Activated T-cell treated with anti-CD3 and anti-CD28 coated beads, Interleukin-2, amount 50 U/mL, for 4 hours (primary cell): Measurements from ENCODE around the gene KNCN. TPM values are rescaled to one million over a fixed set of nuclear protein-coding genes. Genes with fewer than 3 reads are reported as not detected.

ENCODE experiments used
- ATAC-seq, 2 donors: fragments of 200-7000 bp; cut with Tn5 transposase; one replicate each; pipeline ENCODE4 v1.10.0; 2021
- DNase-seq: peaks from one replicate; pipeline ENCODE4 v3.0.0-alpha.2; 2020
- H3K27me3 Mint-ChIP-seq: one replicate; pipeline ENCODE4 v1.8.0; 2021; ENCODE audit warnings: low read depth, mixed read lengths
- H3K36me3 Mint-ChIP-seq: one replicate; pipeline ENCODE4 v1.8.0; 2022; ENCODE audit warnings: mixed read lengths; ENCODE audit not compliant: insufficient read depth
- H3K4me1 Mint-ChIP-seq: one replicate; pipeline ENCODE4 v1.8.0; 2021; ENCODE audit warnings: low read depth, mixed read lengths
- H3K4me3 Mint-ChIP-seq: one replicate; pipeline ENCODE4 v1.8.0; 2021; ENCODE audit warnings: mild to moderate bottlenecking, moderate library complexity, mixed read lengths
- H3K9me3 Mint-ChIP-seq: one replicate; pipeline ENCODE4 v1.8.0; 2021; ENCODE audit warnings: mixed read lengths
- total RNA-seq, 3 donors: library from RNA; stranded (reverse); gene quantifications; one replicate each; pipeline ENCODE4 v1.2.1, GENCODE V29; 2021

Gene KNCN
- not detected for total RNA-seq

DNA sequence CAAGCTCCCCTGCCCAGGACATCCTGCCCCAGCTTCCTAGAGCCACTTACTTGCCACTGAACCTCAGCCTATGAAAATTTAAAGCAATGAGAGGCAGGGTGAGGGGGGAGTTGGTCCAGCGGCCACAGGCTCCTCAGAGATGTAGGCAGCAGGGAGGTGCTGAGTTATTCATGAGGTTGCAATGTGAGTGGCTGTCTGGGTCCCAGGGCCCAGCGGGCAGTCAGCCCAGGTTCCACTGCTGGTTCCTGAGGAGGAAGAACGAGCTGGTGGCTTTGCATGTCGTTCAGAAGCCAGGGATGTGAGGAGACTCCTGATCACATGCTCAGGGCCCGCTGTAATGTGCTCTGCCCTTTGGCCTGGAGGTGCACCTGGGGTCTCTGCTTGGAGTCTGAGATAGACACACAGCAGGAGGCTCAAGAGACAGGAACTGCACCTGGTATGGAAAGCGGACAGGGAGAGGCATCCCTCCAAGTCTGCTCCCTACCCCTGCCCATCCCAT is at the start of gene KNCN:
KNCN (minus strand) TSS at position 51 of the 499 bp plus-strand sequence. CDS start 432 bp downstream, outside the sequence.
- ATAC-seq, result no peak
- H3K4me3 Mint-ChIP-seq, result no peak within 1 kb of the TSS
- no peaks in the 10 kb centered on the region for H3K36me3 Mint-ChIP-seq
- no peak for DNase-seq
- H3K27me3 Mint-ChIP-seq, result peaks cover 6% of the 10 kb centered on the region
- H3K9me3 Mint-ChIP-seq, result no peaks in the 10 kb centered on the region
- peaks cover 9% of the 10 kb centered on the region for H3K4me1 Mint-ChIP-seq

DNA sequence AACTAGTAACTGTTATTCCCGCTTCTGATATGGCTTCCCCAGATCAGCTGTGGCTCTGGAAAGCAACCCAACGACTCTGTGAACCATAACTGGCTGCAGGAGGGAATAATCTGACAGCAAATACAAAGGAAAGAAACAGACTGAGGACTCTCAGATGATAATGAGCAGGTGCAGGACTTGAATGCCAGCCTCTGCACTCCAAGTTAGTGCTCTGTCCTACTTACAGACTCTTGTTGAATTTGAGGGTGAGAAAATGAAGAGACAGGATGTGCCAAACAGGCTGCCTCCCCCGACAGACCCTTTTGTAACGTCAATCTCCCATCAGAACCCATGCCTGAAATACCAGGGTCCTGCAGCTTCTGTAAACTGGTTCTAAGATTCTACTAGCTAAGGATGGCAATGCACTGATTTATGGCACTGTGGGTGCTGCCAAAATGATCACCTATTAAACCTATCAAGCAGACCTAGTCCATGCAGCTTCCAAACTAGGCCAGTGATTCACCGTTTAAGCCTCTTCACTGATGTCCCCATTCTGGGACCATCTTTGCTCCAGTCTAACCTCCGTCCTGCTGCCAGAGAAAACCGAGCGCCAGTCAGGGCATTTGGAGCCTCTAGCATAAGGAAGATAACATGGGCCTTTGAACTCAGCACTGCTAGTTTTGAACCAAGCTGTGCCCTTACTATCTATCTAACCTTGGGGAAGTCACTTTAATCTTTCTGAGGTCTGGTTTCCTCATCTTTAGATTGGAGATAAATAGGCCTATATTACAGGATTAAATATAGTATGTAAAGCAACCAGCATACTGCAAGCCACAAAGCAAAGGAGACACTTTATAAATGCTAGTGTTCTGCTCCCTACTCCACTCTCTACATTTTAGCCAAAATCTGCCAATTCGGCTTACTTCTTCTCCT is 47.9 kb upstream of the KNCN start:
- ATAC-seq, result no peak
- no peaks in the 10 kb centered on the region for H3K27me3 Mint-ChIP-seq

DNA sequence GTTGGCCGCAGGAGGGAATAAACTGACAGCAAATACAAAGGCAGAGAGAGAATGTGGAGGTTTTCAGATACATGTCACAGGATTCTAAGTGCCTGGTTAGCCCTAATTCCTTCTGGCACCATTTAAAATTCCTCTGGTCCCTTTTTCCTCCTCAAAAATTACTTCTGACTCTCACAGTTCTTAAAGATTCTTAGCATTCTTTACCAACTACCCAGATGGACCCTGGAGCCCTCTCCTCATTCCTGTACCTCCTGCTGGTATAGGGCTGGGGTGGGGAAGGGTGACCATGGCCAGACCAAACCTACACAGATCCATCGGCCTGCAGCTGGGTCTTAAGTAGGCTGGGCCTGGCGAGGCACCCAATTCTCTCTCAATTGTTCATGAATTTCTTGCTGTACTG is 45.4 kb upstream of the KNCN start:
- peaks cover 25% of the 10 kb centered on the region for H3K36me3 Mint-ChIP-seq
- H3K4me1 Mint-ChIP-seq, result peaks cover 60% of the 10 kb centered on the region
- no peak for ATAC-seq
- no peak overlapping the region for H3K4me3 Mint-ChIP-seq
- no peaks in the 10 kb centered on the region for H3K27me3 Mint-ChIP-seq
- H3K9me3 Mint-ChIP-seq, result no peaks in the 10 kb centered on the region
- no peak for DNase-seq

More for the DNA sequence above, 47.9 kb upstream of the KNCN start:
- Mint-ChIP-seq H3K4me3 (peak overlapping the region; percentile 6), H3K36me3 (peaks cover 9% of the 10 kb centered on the region), H3K4me1 (peaks cover 72% of the 10 kb centered on the region), H3K9me3 (no peaks in the 10 kb centered on the region)
- no peak for DNase-seq

DNA sequence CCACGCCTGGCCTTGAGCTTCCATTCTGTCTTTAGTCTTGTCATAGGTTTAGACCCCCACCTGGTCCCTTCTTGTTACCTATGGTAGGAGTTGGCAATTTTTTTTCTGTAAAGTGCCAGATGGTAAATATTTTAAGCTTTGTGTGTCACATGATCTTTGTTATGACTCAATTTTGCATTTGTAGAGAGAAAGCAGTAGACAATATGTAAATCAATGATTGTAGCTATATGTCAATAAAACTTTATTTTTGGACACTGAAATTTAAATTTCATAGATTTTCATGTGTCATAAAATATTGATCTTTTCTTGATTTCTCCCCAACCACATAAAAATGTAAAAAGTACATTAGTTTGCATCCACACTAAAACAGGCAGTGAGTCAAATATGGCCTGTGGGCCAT is 44.6 kb upstream of the KNCN start:
- ATAC-seq (no peak), DNase-seq (no peak)
- no peak overlapping the region for H3K4me3 Mint-ChIP-seq
- H3K9me3 Mint-ChIP-seq, result no peaks in the 10 kb centered on the region
- H3K36me3 Mint-ChIP-seq, result peaks cover 33% of the 10 kb centered on the region
- no peaks in the 10 kb centered on the region for H3K27me3 Mint-ChIP-seq
- peaks cover 52% of the 10 kb centered on the region for H3K4me1 Mint-ChIP-seq

DNA sequence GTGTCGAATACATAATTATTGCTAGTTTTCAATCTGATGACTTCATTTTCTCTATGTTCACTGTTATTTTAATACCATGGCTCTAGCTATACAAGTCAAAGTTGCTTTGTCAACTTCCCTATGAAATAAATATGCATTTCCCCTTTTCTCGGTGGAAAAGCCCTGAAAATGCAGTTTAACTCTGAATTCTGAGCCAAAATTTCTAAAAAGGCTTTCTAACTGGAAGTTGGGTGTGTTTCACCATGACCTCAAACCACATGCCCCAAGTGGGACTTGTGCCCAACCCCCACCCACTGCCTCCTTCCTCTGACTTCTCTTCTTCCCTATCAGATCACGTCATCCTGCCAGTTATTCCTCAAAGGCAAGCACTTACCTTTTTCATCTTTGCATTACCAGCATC is 43.7 kb upstream of the KNCN start:
- H3K36me3 Mint-ChIP-seq, result peaks cover 40% of the 10 kb centered on the region
- H3K9me3 Mint-ChIP-seq, result no peaks in the 10 kb centered on the region
- H3K27me3 Mint-ChIP-seq, result no peaks in the 10 kb centered on the region
- no peak overlapping the region for H3K4me3 Mint-ChIP-seq
- H3K4me1 Mint-ChIP-seq, result peaks cover 48% of the 10 kb centered on the region
- DNase-seq, result no peak
- no peak for ATAC-seq

DNA sequence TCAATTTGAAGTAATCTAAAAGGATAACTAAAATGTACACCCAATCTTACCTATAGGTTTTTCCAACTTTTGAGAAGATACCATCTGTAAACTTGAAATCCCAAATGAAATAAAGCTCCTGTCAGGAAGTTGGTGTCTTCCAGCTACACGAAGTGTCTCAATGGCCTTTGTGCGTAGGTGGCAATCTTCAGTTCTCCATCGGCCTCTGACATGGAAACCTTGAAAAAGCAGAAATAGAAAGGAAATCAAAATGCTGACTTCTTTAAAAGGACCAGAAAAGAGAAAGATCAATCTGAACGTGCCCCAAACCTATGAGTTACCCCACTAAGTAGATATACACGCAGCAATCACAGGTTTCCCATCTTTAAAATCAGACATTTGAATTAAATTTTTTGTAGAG is 42.6 kb upstream of the KNCN start:
- peaks cover 51% of the 10 kb centered on the region for H3K36me3 Mint-ChIP-seq
- peaks cover 38% of the 10 kb centered on the region for H3K4me1 Mint-ChIP-seq
- DNase-seq, result no peak
- H3K27me3 Mint-ChIP-seq, result no peaks in the 10 kb centered on the region
- no peak for ATAC-seq
- no peaks in the 10 kb centered on the region for H3K9me3 Mint-ChIP-seq
- H3K4me3 Mint-ChIP-seq, result no peak overlapping the region

DNA sequence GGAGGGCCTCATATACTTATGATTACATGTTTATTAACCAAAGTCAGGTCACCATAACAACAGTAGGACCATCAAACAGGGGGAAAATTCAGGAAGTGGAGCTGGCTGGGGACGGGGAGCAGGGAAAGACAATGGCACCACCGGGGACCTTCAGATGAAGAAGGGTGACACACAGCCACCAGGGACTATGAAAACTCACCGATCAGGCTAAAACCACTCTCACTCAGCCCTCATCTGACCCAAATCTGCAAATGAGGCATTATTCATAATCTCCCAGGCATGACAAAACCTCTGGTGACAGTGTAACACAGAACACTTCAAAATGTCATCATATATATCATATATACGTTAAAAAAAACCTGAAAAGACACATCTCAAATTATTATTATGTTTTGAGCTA is 41.4 kb upstream of the KNCN start:
- no peak overlapping the region for H3K4me3 Mint-ChIP-seq
- peaks cover 29% of the 10 kb centered on the region for H3K4me1 Mint-ChIP-seq
- H3K9me3 Mint-ChIP-seq, result no peaks in the 10 kb centered on the region
- H3K36me3 Mint-ChIP-seq, result peaks cover 55% of the 10 kb centered on the region
- DNase-seq, result no peak
- no peaks in the 10 kb centered on the region for H3K27me3 Mint-ChIP-seq
- ATAC-seq, result no peak

DNA sequence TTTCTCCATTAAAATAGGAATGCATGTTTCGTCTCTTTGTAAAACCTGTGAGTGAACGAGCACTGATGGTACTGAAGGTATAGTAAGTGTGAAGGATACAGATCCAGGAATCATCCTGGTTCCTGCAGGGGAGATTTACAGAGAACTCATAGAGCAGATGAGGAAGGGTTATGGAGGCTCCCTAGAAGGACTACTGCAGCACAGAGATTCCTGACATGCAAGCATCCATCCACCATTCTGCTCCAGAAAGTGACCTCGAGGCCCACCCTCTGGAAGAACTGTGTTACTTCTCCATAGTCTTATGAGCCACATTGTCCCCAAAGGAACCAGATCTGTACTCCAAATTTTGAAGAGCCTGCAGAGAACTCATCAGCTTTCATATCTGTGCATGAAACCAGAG is 38.1 kb upstream of the KNCN start:
- H3K27me3 Mint-ChIP-seq, result no peaks in the 10 kb centered on the region

DNA sequence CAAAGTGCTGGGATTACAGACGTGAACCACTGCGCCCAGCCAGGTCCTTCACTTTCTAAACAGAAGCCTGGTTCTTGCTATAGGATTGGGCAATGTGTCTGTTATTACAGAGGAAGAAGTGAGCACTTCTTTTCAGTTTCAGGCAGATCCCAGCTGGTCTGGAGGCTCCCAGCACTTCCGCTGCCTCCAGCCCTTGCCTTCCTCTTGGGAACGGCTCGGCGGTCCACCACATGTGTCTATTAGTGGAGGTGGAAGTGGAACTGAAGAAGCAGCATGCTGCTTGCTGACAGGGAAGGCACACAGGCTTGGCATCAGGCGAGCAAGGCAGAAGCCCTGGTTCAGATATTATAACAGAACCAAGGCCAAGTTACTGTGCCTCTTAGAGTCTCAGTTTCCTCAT is 35.6 kb upstream of the KNCN start:
- Mint-ChIP-seq H3K4me1 (peaks cover 6% of the 10 kb centered on the region), H3K36me3 (peaks cover 42% of the 10 kb centered on the region), H3K4me3 (no peak overlapping the region), H3K9me3 (no peaks in the 10 kb centered on the region), H3K27me3 (no peaks in the 10 kb centered on the region)
- DNase-seq, result no peak
- no peak for ATAC-seq

More for the DNA sequence above, 38.1 kb upstream of the KNCN start:
- DNase-seq (no peak), ATAC-seq (no peak)
- peaks cover 50% of the 10 kb centered on the region for H3K36me3 Mint-ChIP-seq
- no peaks in the 10 kb centered on the region for H3K9me3 Mint-ChIP-seq
- peaks cover 6% of the 10 kb centered on the region for H3K4me1 Mint-ChIP-seq
- no peak overlapping the region for H3K4me3 Mint-ChIP-seq

DNA sequence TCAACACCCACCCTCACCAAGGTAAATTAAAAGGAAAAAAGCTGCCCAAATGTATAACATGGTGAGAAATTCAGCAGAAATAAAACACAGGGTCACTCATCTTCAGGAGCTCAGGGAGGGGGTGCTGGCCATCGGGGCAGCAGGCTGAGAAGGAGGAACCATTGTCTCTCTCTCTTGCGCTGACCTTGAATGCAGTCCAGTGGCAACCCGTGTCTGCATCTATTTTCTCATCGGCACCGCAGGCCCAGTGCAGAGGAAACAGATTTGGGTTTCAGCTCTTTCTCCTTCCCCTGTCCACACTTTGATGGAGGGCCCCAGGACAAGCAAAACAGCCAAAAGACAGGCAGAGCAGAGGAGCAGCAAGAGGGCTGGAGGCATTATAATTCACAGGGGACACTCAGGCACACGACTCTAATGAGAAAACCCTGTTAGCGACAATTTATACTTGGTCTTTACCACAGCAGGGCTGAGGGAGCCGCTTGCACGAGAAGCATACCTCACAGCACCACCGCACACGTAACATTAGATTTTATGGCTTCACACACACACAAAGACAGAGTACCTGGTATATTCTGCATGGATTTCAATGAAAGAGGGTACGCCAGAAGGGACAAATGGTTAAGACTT is 34.0 kb upstream of the KNCN start:
- Mint-ChIP-seq H3K4me1 (peaks cover 19% of the 10 kb centered on the region), H3K4me3 (no peak overlapping the region), H3K9me3 (no peaks in the 10 kb centered on the region), H3K36me3 (peaks cover 32% of the 10 kb centered on the region), H3K27me3 (no peaks in the 10 kb centered on the region)
- ATAC-seq (no peak), DNase-seq (no peak)

DNA sequence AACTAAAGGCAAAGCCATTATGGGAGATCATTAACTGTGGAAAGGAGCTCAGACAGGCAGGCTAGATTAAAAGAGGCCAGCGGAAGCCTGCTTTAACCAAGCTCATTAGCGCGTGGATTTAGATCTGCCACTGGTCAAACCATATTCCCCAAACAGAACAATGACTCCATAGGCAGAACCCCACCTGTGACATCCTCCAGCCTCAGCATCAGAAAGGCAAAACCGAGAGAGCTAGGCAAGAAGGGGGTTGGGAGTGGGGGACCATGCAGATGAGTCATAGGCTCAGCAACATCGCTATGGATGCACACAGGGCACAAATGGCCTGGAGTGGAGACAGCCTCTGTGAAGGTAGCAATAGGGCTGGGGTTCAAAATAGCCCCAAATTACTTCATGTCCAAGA is 32.0 kb upstream of the KNCN start:
- no peak for ATAC-seq
- H3K27me3 Mint-ChIP-seq, result no peaks in the 10 kb centered on the region
- H3K9me3 Mint-ChIP-seq, result no peaks in the 10 kb centered on the region
- H3K36me3 Mint-ChIP-seq, result peaks cover 20% of the 10 kb centered on the region
- no peak for DNase-seq
- no peak overlapping the region for H3K4me3 Mint-ChIP-seq
- H3K4me1 Mint-ChIP-seq, result peaks cover 21% of the 10 kb centered on the region

DNA sequence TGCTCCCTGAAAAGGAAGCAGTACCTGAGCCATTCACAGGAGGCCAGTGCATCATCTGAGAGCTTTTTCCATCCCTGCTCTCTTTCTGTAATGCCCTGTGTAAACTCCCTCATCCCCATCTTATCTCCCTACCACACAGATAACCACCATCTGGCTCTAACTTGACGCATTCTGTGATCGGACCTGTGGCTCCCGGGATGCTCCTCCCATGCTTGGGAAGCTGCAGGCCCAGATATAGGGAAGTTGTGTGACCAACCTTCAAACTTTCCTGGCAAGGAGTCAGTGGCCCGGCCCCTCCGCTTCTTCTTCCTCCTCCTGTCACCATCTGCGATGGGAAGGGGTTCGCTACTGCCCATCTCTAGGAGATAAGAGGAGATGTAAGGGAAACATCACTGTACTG is 31.5 kb upstream of the KNCN start:
- no peak for DNase-seq
- H3K27me3 Mint-ChIP-seq, result no peaks in the 10 kb centered on the region
- H3K4me1 Mint-ChIP-seq, result peaks cover 21% of the 10 kb centered on the region
- H3K9me3 Mint-ChIP-seq, result no peaks in the 10 kb centered on the region
- ATAC-seq, result no peak
- peaks cover 22% of the 10 kb centered on the region for H3K36me3 Mint-ChIP-seq
- no peak overlapping the region for H3K4me3 Mint-ChIP-seq

DNA sequence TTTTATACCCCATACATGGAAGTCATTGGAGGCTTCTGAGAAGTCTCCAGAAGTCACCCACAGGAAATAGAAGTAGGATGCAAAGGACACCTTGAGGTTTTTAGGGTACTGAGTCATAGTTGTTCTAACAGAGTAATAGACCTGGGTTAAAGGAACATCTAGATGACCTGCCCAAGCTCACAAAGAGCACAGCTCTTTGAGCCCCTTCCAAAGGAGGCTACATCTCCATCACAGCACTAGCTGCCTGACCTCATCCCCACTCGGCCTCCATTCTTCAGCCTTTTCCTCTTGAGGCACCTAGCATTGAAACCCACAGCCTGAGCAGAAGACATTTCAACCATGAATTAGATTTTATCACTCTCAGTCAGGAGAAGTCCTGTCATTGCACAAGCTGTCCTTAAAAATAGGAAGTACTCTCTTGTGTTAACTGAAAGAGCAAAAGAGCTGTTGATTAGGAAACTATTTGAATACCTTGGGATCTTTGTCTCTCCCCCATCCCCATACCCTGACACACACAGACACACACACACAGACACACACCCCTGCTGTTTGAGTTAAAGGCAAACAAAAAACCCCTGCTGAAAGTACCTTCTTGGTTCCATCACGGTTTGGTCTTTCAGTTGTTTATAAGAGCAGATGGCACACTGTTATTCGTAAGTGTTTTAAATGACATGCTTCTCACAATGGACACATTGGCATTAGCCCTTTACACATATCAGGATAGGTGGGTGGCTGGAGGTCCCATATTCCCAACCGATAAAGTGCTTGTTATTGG is 30.4 kb upstream of the KNCN start:
- Mint-ChIP-seq H3K4me3 (no peak overlapping the region), H3K27me3 (no peaks in the 10 kb centered on the region), H3K36me3 (peaks cover 26% of the 10 kb centered on the region), H3K9me3 (no peaks in the 10 kb centered on the region), H3K4me1 (peaks cover 21% of the 10 kb centered on the region)
- peak; percentile 82 to 96 for ATAC-seq
- DNase-seq, result no peak

DNA sequence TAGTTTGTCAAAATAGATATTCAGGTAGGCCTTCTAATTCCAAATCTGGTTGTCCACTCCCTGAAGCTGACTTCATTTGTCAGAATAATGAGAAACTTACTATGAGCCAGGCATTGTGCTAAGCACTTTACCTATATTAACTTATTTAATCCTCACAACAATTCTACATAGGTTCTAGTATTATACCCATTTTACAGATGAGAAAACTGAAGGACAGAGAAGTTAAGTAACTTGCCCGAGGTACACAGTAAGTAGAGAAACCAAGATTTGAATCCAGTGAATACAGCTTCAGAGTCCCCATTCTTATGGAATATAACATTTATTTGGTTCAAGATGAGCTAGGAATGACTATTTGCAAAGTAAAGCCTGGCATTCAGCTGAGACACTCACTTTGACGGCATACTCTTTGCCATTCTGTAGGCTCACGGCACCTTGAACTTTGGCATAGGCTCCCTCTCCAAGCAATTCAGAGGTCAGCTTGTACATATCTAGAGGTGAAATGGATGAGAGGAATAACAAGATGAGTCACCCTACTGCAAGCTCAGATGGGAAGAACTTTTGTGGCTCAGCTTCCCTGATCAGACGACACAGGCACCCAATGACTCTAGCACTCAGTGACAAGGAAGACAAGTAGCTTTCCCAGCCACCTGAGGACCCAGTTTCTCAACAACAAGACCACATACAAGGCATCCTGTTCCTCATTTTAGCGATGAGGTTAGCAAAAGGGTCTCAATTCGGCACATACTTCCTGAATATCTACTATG is 28.9 kb upstream of the KNCN start:
- Mint-ChIP-seq H3K27me3 (no peaks in the 10 kb centered on the region), H3K4me1 (peaks cover 21% of the 10 kb centered on the region), H3K36me3 (peaks cover 32% of the 10 kb centered on the region), H3K4me3 (peak overlapping the region; percentile 19), H3K9me3 (no peaks in the 10 kb centered on the region)
- DNase-seq (no peak), ATAC-seq (no peak)
